Natural killer cell (primary cell): ENCODE data around the gene ZNF3. TPM values are rescaled to one million over a fixed set of nuclear protein-coding genes. Genes with fewer than 3 reads are reported as not detected.

ENCODE experiments used
- ATAC-seq, 3 donors: fragments of 150-1000 bp in 2 of 3; fragments of 200-7000 bp in 1 of 3; cut with Tn5 transposase; 1 replicate in 1 of 3; 2 replicates in 2 of 3; pipeline ENCODE4 v1.10.0; 2021; ENCODE audit warnings: mild to moderate bottlenecking in 2 of 3, moderate library complexity in 2 of 3
- DNase-seq, 2 donors: peaks; one replicate each; pipeline versions ENCODE4 v3.0.0 to v3.0.0-alpha.2; 2013 to 2021; ENCODE audit warnings: mixed read lengths in 1 of 2
- H3K27ac ChIP-seq: one replicate; pipeline ENCODE4 v1.5.1; 2013; ENCODE audit warnings: mild to moderate bottlenecking, low read length
- H3K27me3 ChIP-seq: one replicate; pipeline ENCODE4 v1.6.1; 2013; ENCODE audit warnings: low read length; ENCODE audit not compliant: control insufficient read depth, insufficient read depth
- H3K36me3 ChIP-seq: one replicate; pipeline ENCODE4 v1.6.1; 2013; ENCODE audit warnings: low read length; ENCODE audit not compliant: control insufficient read depth, insufficient read depth
- H3K4me1 ChIP-seq: one replicate; pipeline ENCODE4 v1.6.1; 2013; ENCODE audit warnings: low read length; ENCODE audit not compliant: control insufficient read depth, insufficient read depth
- H3K4me3 ChIP-seq: one replicate; pipeline ENCODE4 v1.5.1; 2013; ENCODE audit warnings: low read length
- H3K9me3 ChIP-seq: one replicate; pipeline ENCODE4 v1.6.1; 2013; ENCODE audit warnings: low read length; ENCODE audit not compliant: control insufficient read depth, insufficient read depth
- H3K27ac Mint-ChIP-seq, 2 donors: one replicate each; pipeline ENCODE4 v1.8.0; 2022; ENCODE audit warnings: mild to moderate bottlenecking in 2 of 2, mixed read lengths in 2 of 2, moderate library complexity in 1 of 2
- H3K27me3 Mint-ChIP-seq, 2 donors: one replicate each; pipeline ENCODE4 v1.8.0; 2022; ENCODE audit warnings: low read depth in 2 of 2, mixed read lengths in 2 of 2
- H3K36me3 Mint-ChIP-seq: one replicate; pipeline ENCODE4 v1.8.0; 2022; ENCODE audit warnings: mixed read lengths
- H3K4me1 Mint-ChIP-seq, 2 donors: one replicate each; pipeline ENCODE4 v1.8.0; 2022; ENCODE audit warnings: mixed read lengths in 2 of 2
- H3K4me3 Mint-ChIP-seq: one replicate; pipeline ENCODE4 v1.8.0; 2022; ENCODE audit warnings: mild to moderate bottlenecking, moderate library complexity, mixed read lengths
- H3K9me3 Mint-ChIP-seq, 2 donors: one replicate each; pipeline ENCODE4 v1.8.0; 2022; ENCODE audit warnings: mixed read lengths in 2 of 2
- CTCF ChIP-seq: fragments of 200-600 bp; IDR thresholded peaks from one replicate; pipeline ENCODE4 v1.8.0; 2022; ENCODE audit warnings: antibody characterized with exemption
- WGBS: methylation state at CpG from one replicate; pipeline ENCODE4 v1.1.7; 2013; ENCODE audit warnings: missing lambda C conversion rate; ENCODE audit not compliant: insufficient coverage; 5-methylcytosine and 5-hydroxymethylcytosine counted together
- intact Hi-C: fragments of 100-400 bp; cut with micrococcal nuclease; formaldehyde crosslinking; loops from one replicate; pipeline ENCODE4 v1.14.2; 2022
- total RNA-seq, 4 donors: library from RNA; stranded (reverse); fragments of 120-200 nt in 1 of 4; gene quantifications; one replicate each; pipeline versions ENCODE4 v1.2.3 to v1.2.4, GENCODE V29; 2013 to 2022

Gene ZNF3
- total RNA-seq, 3 donors from 2014 or later (not counting 1 experiment from before 2014, with no cell fraction given) = 37.8 to 51.6 (median 49.0) TPM

DNA sequence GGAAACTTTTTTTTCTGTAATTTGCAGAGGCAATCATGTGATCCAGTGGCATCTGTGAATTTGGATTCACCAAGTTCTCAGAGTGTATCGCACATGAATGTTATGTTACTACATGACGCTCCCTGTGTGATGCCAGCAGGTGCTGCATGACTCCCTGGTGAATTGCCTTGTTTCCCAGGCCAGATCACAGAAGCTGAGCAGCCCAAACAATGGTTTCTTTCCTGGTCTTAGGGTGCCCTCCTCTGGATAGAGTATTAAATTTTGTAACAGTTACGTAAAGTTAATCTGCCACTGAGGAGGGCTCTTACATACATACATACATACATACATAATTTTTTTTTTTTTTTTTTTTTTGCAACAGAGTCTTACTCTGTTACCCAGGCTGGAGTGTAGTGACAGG, 28.3 kb downstream of the ZNF3 start:
- H3K36me3 Mint-ChIP-seq = no peaks in the 10 kb centered on the region

GRCh38 chr7:100051611-100052010, 29.9 kb downstream of the ZNF3 start:
- DNase-seq (no peak), ATAC-seq (no peak)
- intact Hi-C loops = loop anchor here (10.0 kb wide), 1 partner anchor 137 kb away; the partner anchor contains the start of gene TRIM4
- Histone ChIP-seq H3K4me3 (no peak overlapping the region), H3K36me3 (no peaks in the 10 kb centered on the region), H3K27ac (no peak overlapping the region), H3K27me3 (no peaks in the 10 kb centered on the region), H3K9me3 (no peaks in the 10 kb centered on the region), H3K4me1 (peaks cover 13% of the 10 kb centered on the region)
- Mint-ChIP-seq H3K27ac (peak overlapping the region; percentile 20 to 53), H3K4me3 (peak overlapping the region; percentile 77), H3K4me1 (peaks cover 10 to 15% of the 10 kb centered on the region in 2 donors), H3K27me3 (no peaks in the 10 kb centered on the region), H3K36me3 (no peaks in the 10 kb centered on the region), H3K9me3 (no peaks in the 10 kb centered on the region)
- no peak for TF ChIP-seq CTCF
- 97% methylated on average over 3 of the region's 3 CpGs for WGBS

More for the DNA sequence above, 28.3 kb downstream of the ZNF3 start:
- ATAC-seq (peak in 1 of 3 donors; percentile 20), DNase-seq (peak in 1 of 2 donors; percentile 67)
- intact Hi-C loops = loop anchor here (10.0 kb wide), 1 partner anchor 138 kb away; the partner anchor contains the start of gene TRIM4
- Histone ChIP-seq H3K27me3 (no peaks in the 10 kb centered on the region), H3K36me3 (peaks cover 13% of the 10 kb centered on the region), H3K27ac (no peak overlapping the region), H3K4me1 (peaks cover 13% of the 10 kb centered on the region), H3K9me3 (no peaks in the 10 kb centered on the region), H3K4me3 (no peak overlapping the region)
- Mint-ChIP-seq H3K4me1 (peaks cover 10 to 15% of the 10 kb centered on the region in 2 donors), H3K4me3 (no peak overlapping the region), H3K9me3 (no peaks in the 10 kb centered on the region), H3K27ac (no peak overlapping the region), H3K27me3 (no peaks in the 10 kb centered on the region)
- 85% methylated on average over 2 of the region's 3 CpGs for WGBS
- no peak for TF ChIP-seq CTCF

DNA sequence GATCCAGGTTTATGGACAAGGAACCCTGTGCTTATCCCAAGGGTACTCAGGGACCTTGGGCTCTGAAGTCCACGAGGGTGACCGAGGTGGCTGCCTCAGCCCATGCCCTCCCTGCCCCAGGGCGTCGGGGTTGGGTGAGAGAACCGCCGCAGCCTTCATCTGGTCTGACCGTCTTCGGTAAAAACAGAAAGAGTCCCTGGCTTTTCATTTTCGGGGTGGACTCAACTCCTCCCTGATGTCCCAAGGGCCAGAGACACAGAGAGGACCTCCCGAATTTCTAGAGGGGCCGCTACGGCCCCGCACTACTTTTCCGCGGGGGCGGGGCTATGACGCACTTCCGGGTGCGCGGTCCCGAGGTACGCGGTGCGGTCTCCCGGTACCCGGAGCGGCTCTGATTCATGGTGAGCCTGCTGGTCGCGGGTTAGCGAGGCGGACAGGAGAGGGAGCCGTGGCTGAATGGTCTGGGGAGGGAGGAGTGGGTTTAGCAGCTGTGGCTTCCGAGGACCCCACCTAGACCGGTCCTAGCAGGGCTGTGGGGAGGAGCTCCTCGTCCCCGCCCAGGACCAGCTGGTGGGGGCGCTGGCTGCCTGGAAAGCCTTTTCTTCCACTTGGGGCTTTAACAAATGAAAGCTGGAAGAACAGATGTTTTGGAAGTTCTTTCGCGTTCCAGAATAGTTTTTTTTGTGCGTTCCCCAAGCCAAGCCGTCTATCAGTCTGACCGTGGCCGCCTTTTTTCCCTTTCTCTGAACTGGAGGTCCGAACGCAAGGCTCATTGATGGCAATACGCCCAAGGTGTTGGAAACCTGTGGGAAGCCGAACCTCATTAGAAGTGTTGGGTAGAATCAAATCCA, 31.9 kb downstream of the ZNF3 start, which contains the start of gene ZSCAN21:
Gene ZSCAN21 (plus strand): TSS at position 334 of the 851 bp plus-strand sequence. CDS start 7,233 bp downstream, outside the sequence.
- H3K36me3 ChIP-seq = no peaks in the 10 kb centered on the region
- peak within 1 kb of the TSS; percentile 91 for H3K4me3 Mint-ChIP-seq
- peaks cover 17% of the 10 kb centered on the region for H3K4me1 ChIP-seq
- ATAC-seq = peak; percentile 89 to 93 (median 90)
- peaks cover 13 to 18% of the 10 kb centered on the region in 2 donors for H3K4me1 Mint-ChIP-seq
- intact Hi-C loops = loop anchor here (1.0 to 10.0 kb wide), 3 partner anchors 33 to 135 kb away; partner anchors contain the start of genes TRIM4 and ZNF3
- under 1% methylated on average over 44 of the region's 47 CpGs for WGBS
- no peaks in the 10 kb centered on the region for H3K9me3 Mint-ChIP-seq
- no peaks in the 10 kb centered on the region for H3K27me3 ChIP-seq
- H3K36me3 Mint-ChIP-seq = no peaks in the 10 kb centered on the region
- H3K27ac ChIP-seq = peak within 1 kb of the TSS; percentile 82
- TF ChIP-seq CTCF = peak; percentile 12
- peak within 1 kb of the TSS; percentile 89 to 92 for H3K27ac Mint-ChIP-seq
- peak; percentile 86 to 89 for DNase-seq
- no peaks in the 10 kb centered on the region for H3K27me3 Mint-ChIP-seq
- no peaks in the 10 kb centered on the region for H3K9me3 ChIP-seq
- H3K4me3 ChIP-seq = peak within 1 kb of the TSS; percentile 84
